WTC11 (cell line): ENCODE measurements around the gene PBX3. TPM values are rescaled to one million over a fixed set of nuclear protein-coding genes. Genes with fewer than 3 reads are reported as not detected.

Source experiments
- ATAC-seq: fragments of 200-7000 bp; cut with Tn5 transposase; 2 replicates; pipeline ENCODE4 v1.10.0; 2021; ENCODE audit warnings: mild to moderate bottlenecking, moderate library complexity
- CTCF ChIA-PET: fragments of 300-600 bp; sonication (Branson Sonifier 250); formaldehyde crosslinking; loops from one replicate; lab custom pipeline; 2021; ENCODE audit warnings: antibody characterized with exemption; lab: Charles Lee
- POLR2A ChIA-PET: fragments of 350-600 bp; sonication (Branson Sonifier 250); formaldehyde crosslinking; loops from one replicate; lab custom pipeline; 2021; ENCODE audit warnings: antibody characterized with exemption; lab: Charles Lee
- DNase-seq: peaks from one replicate; pipeline ENCODE4 v3.0.0; 2021; ENCODE audit warnings: low spot score
- H3K27ac Mint-ChIP-seq: 2 replicates; pipeline ENCODE4 v1.8.0; 2021; ENCODE audit warnings: mixed read lengths
- H3K27me3 Mint-ChIP-seq: 2 replicates; pipeline ENCODE4 v1.8.0; 2021; ENCODE audit warnings: low read depth, mild to moderate bottlenecking, moderate library complexity, mixed read lengths
- H3K36me3 Mint-ChIP-seq: 2 replicates; pipeline ENCODE4 v1.8.0; 2021; ENCODE audit warnings: mixed read lengths
- H3K4me1 Mint-ChIP-seq: 2 replicates; pipeline ENCODE4 v1.8.0; 2022; ENCODE audit warnings: mixed read lengths
- H3K4me3 Mint-ChIP-seq: 2 replicates; pipeline ENCODE4 v1.8.0; 2021; ENCODE audit warnings: mild to moderate bottlenecking, moderate library complexity, mixed read lengths
- H3K9me3 Mint-ChIP-seq: 2 replicates; pipeline ENCODE4 v1.8.0; 2021; ENCODE audit warnings: mixed read lengths
- AR ChIP-seq: fragments of 250-450 bp; sonication (Bioruptor Pico); IDR thresholded peaks from 2 replicates; pipeline ENCODE4 v1.9.0; 2021; ENCODE audit warnings: mild to moderate bottlenecking
- ATF1 ChIP-seq: sonication (generic); formaldehyde crosslinking; IDR thresholded peaks from 2 replicates; pipeline ENCODE4 v1.8.1; 2023; ENCODE audit warnings: mild to moderate bottlenecking, moderate library complexity, missing genetic modification reagents
- ATF6 ChIP-seq: sonication (generic); formaldehyde crosslinking; IDR thresholded peaks from 2 replicates; pipeline ENCODE4 v1.8.1; 2023; ENCODE audit warnings: mild to moderate bottlenecking, missing genetic modification reagents
- CBFB ChIP-seq: sonication (generic); formaldehyde crosslinking; IDR thresholded peaks from 2 replicates; pipeline ENCODE4 v1.8.1; 2022; ENCODE audit warnings: mild to moderate bottlenecking, low read depth, missing genetic modification reagents
- CTCF ChIP-seq: fragments of 200-600 bp; IDR thresholded peaks from 2 replicates; pipeline ENCODE4 v1.8.0; 2022; ENCODE audit warnings: antibody characterized with exemption
- ELF4 ChIP-seq: sonication (generic); formaldehyde crosslinking; IDR thresholded peaks from 2 replicates; pipeline ENCODE4 v1.8.1; 2022; ENCODE audit warnings: low read depth, mild to moderate bottlenecking, moderate library complexity, missing genetic modification reagents
- ERG ChIP-seq: fragments of 250-450 bp; sonication (Bioruptor Pico); IDR thresholded peaks from 2 replicates; pipeline ENCODE4 v1.8.0; 2021; ENCODE audit warnings: mild to moderate bottlenecking
- ETV6 ChIP-seq: sonication (generic); formaldehyde crosslinking; IDR thresholded peaks from 2 replicates; pipeline ENCODE4 v1.8.1; 2022; ENCODE audit warnings: mild to moderate bottlenecking, missing genetic modification reagents
- GTF2I ChIP-seq: fragments of 250-450 bp; sonication (Bioruptor Pico); conservative IDR thresholded peaks from 2 replicates; pipeline ENCODE4 v1.4.0; 2021; ENCODE audit warnings: mild to moderate bottlenecking
- HMGA2 ChIP-seq: fragments of 250-450 bp; sonication (Bioruptor Pico); IDR thresholded peaks from 2 replicates; pipeline ENCODE4 v1.4.0; 2021; ENCODE audit warnings: mild to moderate bottlenecking, moderate library complexity
- IRF2 ChIP-seq: sonication (generic); formaldehyde crosslinking; IDR thresholded peaks from 2 replicates; pipeline ENCODE4 v1.8.0; 2022; ENCODE audit warnings: low read depth, missing genetic modification reagents, borderline replicate concordance
- KAT7 ChIP-seq: sonication (generic); formaldehyde crosslinking; IDR thresholded peaks from 2 replicates; pipeline ENCODE4 v1.8.1; 2023; ENCODE audit warnings: missing genetic modification reagents, mild to moderate bottlenecking, borderline replicate concordance
- NFATC4 ChIP-seq: fragments of 250-450 bp; sonication (Bioruptor Pico); IDR thresholded peaks from 2 replicates; pipeline ENCODE4 v1.9.0; 2021; ENCODE audit warnings: mild to moderate bottlenecking
- NFE2L1 ChIP-seq: sonication (generic); formaldehyde crosslinking; IDR thresholded peaks from 2 replicates; pipeline ENCODE4 v1.8.1; 2023; ENCODE audit warnings: missing genetic modification reagents
- NR3C1 ChIP-seq: sonication (generic); formaldehyde crosslinking; conservative IDR thresholded peaks from 2 replicates; pipeline ENCODE4 v1.8.1; 2023; ENCODE audit warnings: low read depth, mild to moderate bottlenecking, missing genetic modification reagents
- SMAD4 ChIP-seq: sonication (generic); formaldehyde crosslinking; IDR thresholded peaks from 2 replicates; pipeline ENCODE4 v1.8.0; 2022; ENCODE audit warnings: mild to moderate bottlenecking, missing genetic modification reagents
- TP53 ChIP-seq: sonication (generic); formaldehyde crosslinking; IDR thresholded peaks from 2 replicates; pipeline ENCODE4 v1.8.1; 2023; ENCODE audit warnings: mild to moderate bottlenecking, missing genetic modification reagents
- ZMAT4 ChIP-seq: fragments of 250-450 bp; sonication (Bioruptor Pico); IDR thresholded peaks from 2 replicates; pipeline ENCODE4 v1.9.0; 2021; ENCODE audit warnings: mild to moderate bottlenecking
- ZNF121 ChIP-seq: sonication (generic); formaldehyde crosslinking; IDR thresholded peaks from 2 replicates; pipeline ENCODE4 v1.8.0; 2023; ENCODE audit warnings: missing genetic modification reagents
- ZNF423 ChIP-seq: fragments of 250-450 bp; sonication (Bioruptor Pico); IDR thresholded peaks from 2 replicates; pipeline ENCODE4 v2.1.2; 2022; ENCODE audit warnings: mild to moderate bottlenecking, moderate library complexity
- ZNF425 ChIP-seq: fragments of 250-450 bp; sonication (Bioruptor Pico); conservative IDR thresholded peaks from 2 replicates; pipeline ENCODE4 v1.9.0; 2021; ENCODE audit warnings: mild to moderate bottlenecking
- total RNA-seq: library from RNA; stranded (reverse); gene quantifications from 3 replicates; pipeline ENCODE4 v1.2.3, GENCODE V29; 2021

The PBX3 gene
- total RNA-seq, 1 experiment from 2014 or later = 48.5 TPM

GRCh38 chr9:125807079-125807478, 59.9 kb downstream of the PBX3 start:
- no peak overlapping the region for H3K4me3 Mint-ChIP-seq
- TF ChIP-seq CBFB = no peak
- TF ChIP-seq AR (CRISPR knock-in tag) = no peak
- TF ChIP-seq HMGA2 (CRISPR knock-in tag) = no peak
- TF ChIP-seq ZNF423 (CRISPR knock-in tag) = no peak
- no peak for TF ChIP-seq ATF6
- TF ChIP-seq NFATC4 (CRISPR knock-in tag) = no peak
- no peaks in the 10 kb centered on the region for H3K9me3 Mint-ChIP-seq
- H3K36me3 Mint-ChIP-seq = no peaks in the 10 kb centered on the region
- no peak overlapping the region for H3K27ac Mint-ChIP-seq
- no peak for ATAC-seq
- no peak for DNase-seq
- peaks cover 19% of the 10 kb centered on the region for H3K4me1 Mint-ChIP-seq
- H3K27me3 Mint-ChIP-seq = no peaks in the 10 kb centered on the region
- ChIA-PET CTCF (no interaction called here), POLR2A (interaction anchor here (0.7 kb wide), 1 partner anchor 267 kb away, joined by 4 read pairs; no protein-coding TSS in a partner anchor)

- no peaks in the 10 kb centered on the region for H3K9me3 Mint-ChIP-seq
- ATAC-seq = no peak
- POLR2A ChIA-PET = no interaction called here
- peaks cover 19% of the 10 kb centered on the region for H3K4me1 Mint-ChIP-seq
- peaks cover 3% of the 10 kb centered on the region; the same call in 1 of the 2 replicates for H3K36me3 Mint-ChIP-seq
- no peaks in the 10 kb centered on the region for H3K27me3 Mint-ChIP-seq
- no peak overlapping the region for H3K4me3 Mint-ChIP-seq
- H3K27ac Mint-ChIP-seq = no peak overlapping the region
- CTCF ChIA-PET = interaction anchor here (0.6 kb wide), 1 partner anchor 337 kb away, joined by 3 read pairs; no protein-coding TSS in a partner anchor
- no peak for DNase-seq
- no peak for TF ChIP-seq ZMAT4
- TF ChIP-seq ZNF121 = no peak
- no peak for TF ChIP-seq ETV6
- TF ChIP-seq TP53 (CRISPR knock-in tag) = no peak
- TF ChIP-seq NR3C1 (CRISPR knock-in tag) = no peak
- TF ChIP-seq ZNF425 (CRISPR knock-in tag) = no peak
- no peak for TF ChIP-seq IRF2 (CRISPR knock-in tag)
- no peak for TF ChIP-seq KAT7 (CRISPR knock-in tag)
These were observed 63.0 kb downstream of the PBX3 start for GRCh38 chr9:125810161-125810560.

DNA sequence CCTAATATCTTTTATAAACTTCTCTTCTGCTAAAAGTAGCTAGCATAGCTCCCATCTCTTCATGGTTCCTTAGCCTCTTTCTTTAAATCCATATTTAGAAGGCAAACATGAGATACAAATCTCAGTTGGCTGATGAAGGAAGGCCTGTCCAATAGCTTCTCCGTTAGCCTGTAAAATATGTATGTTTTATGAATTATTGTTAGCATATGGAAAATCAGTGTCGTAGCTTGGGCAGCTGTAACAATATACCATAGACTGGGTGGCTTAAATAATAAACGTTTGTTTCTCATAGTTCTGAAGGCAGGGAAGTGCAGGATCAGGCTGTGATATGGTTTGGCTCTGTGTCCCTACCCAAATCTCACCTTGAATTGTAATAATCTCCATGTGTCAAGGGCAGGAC, 63.8 kb downstream of the PBX3 start:
- H3K9me3 Mint-ChIP-seq = no peaks in the 10 kb centered on the region
- no peaks in the 10 kb centered on the region for H3K27me3 Mint-ChIP-seq
- ATAC-seq = no peak
- peaks cover 3% of the 10 kb centered on the region; the same call in 1 of the 2 replicates for H3K36me3 Mint-ChIP-seq
- no peak overlapping the region for H3K4me3 Mint-ChIP-seq
- CTCF ChIA-PET = no interaction called here
- no peak for DNase-seq
- POLR2A ChIA-PET = no interaction called here
- H3K27ac Mint-ChIP-seq = no peak overlapping the region
- peaks cover 19% of the 10 kb centered on the region for H3K4me1 Mint-ChIP-seq
- TF ChIP-seq CTCF (no peak), NFE2L1 (CRISPR knock-in tag) (no peak), SMAD4 (CRISPR knock-in tag) (no peak), GTF2I (CRISPR knock-in tag) (no peak), ATF6 (no peak), ERG (no peak), ATF1 (CRISPR knock-in tag) (no peak), ELF4 (CRISPR knock-in tag) (no peak)
